HUES48 (cell line): ENCODE results near the gene MTOR.
"Not testable (repeated sequence)": the region's sequence is repeated elsewhere in the genome, so short reads cannot be mapped to it uniquely, and the experiment has no call there.

Experiments used
- H3K27ac ChIP-seq: one replicate; pipeline ENCODE4 v1.7.0; 2013; ENCODE audit warnings: low read depth, low read length, inconsistent platforms
- H3K27me3 ChIP-seq: 2 replicates; pipeline ENCODE4 v1.6.1; 2013; ENCODE audit warnings: mild to moderate bottlenecking, low read length; ENCODE audit not compliant: control insufficient read depth, insufficient read depth
- H3K36me3 ChIP-seq: 2 replicates; pipeline ENCODE4 v1.6.1; 2013; ENCODE audit warnings: low read length; ENCODE audit not compliant: control insufficient read depth, insufficient read depth
- H3K4me1 ChIP-seq: 2 replicates; pipeline ENCODE4 v1.6.1; 2013; ENCODE audit warnings: mild to moderate bottlenecking, low read length; ENCODE audit not compliant: control insufficient read depth, insufficient read depth
- H3K4me3 ChIP-seq: 2 replicates; pipeline ENCODE4 v1.5.1; 2013; ENCODE audit warnings: mild to moderate bottlenecking, low read depth, low read length
- H3K9ac ChIP-seq: 2 replicates; pipeline ENCODE4 v1.6.1; 2013; ENCODE audit warnings: mild to moderate bottlenecking, low read depth, low read length, moderate library complexity
- H3K9me3 ChIP-seq: 2 replicates; pipeline ENCODE4 v1.6.1; 2013; ENCODE audit warnings: low read length; ENCODE audit not compliant: control insufficient read depth, insufficient read depth

Gene MTOR

DNA sequence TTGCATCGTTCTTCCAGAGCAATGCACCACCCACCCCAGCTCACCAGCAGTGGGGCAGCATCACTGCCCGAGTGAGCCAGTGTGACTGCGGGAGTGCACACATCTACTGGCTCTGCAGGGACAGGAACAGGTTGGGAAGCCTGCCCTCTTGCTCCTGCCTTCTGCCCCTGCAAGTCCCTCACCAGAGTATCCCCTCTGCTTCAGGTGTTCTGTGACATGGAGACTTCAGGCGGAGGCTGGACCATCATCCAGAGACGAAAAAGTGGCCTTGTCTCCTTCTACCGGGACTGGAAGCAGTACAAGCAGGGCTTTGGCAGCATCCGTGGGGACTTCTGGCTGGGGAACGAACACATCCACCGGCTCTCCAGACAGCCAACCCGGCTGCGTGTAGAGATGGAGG lies 69.0 kb downstream of the MTOR start:
- Histone ChIP-seq H3K27ac (no peak overlapping the region), H3K4me1 (no peaks in the 10 kb centered on the region), H3K36me3 (peaks cover 93% of the 10 kb centered on the region), H3K9me3 (no peaks in the 10 kb centered on the region), H3K27me3 (no peaks in the 10 kb centered on the region), H3K9ac (no peak overlapping the region), H3K4me3 (no peak overlapping the region)

DNA sequence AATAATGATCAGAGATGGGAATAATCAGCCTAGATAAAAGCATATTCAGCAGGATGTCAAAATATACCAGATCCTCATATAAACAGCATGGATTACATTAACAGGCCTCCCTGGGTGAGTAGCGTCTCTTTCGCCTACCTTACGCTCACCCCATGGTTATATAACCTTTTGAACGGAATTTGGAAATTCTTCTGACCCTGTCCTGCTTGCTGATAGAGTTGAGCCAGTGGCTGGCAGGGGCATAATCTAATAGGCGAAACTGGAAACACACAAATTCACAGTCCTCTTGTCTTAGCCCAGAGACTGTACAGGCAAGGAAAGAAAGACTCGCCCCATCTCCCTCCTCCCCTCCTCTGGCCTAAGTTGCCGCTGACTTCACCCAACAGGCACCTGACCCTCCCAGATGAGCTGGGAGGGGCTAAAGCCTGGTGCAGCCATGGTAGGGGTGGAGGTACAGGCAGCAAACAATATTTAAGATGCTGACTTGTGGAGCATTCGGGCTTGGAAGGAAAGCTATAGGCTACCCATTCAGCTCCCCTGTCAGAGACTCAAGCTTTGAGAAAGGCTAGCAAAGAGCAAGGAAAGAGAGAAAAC lies 73.4 kb downstream of the MTOR start, which contains the start of gene ANGPTL7:
TSS of gene ANGPTL7 (plus strand) at position 498 of the 594 bp plus-strand sequence. CDS start 225 bp downstream, outside the sequence.
- peaks cover 71% of the 10 kb centered on the region for H3K36me3 ChIP-seq
- H3K4me3 ChIP-seq: no peak within 1 kb of the TSS
- H3K9ac ChIP-seq: no peak within 1 kb of the TSS
- no peaks in the 10 kb centered on the region for H3K27me3 ChIP-seq
- H3K9me3 ChIP-seq: no peaks in the 10 kb centered on the region
- H3K27ac ChIP-seq: no peak within 1 kb of the TSS
- H3K4me1 ChIP-seq: no peaks in the 10 kb centered on the region

DNA sequence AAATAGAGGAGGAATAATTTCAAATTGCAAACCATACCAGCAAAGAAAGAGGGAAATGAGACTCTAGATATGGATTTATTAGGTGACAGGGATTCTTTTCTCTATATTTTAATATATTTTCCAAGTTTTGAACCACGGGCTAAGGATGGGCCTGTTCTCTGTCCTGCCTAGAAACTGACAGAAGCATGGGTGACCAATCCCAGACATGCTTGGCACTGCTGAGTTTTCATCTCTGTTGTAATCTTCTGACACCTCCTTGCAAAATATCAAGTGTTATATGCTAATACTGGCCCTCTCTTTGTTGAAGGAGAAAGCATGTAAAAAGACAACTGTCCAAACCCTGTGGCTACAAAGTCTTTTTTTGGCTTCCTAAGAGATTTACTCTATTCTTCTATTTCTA lies 74.0 kb downstream of the MTOR start:
- Histone ChIP-seq H3K27me3 (no peaks in the 10 kb centered on the region), H3K27ac (no peak overlapping the region), H3K9me3 (no peaks in the 10 kb centered on the region), H3K9ac (no peak overlapping the region), H3K4me1 (no peaks in the 10 kb centered on the region), H3K36me3 (peaks cover 71% of the 10 kb centered on the region), H3K4me3 (no peak overlapping the region)

- no peak overlapping the region for H3K9ac ChIP-seq
- no peaks in the 10 kb centered on the region for H3K9me3 ChIP-seq
- peaks cover 71% of the 10 kb centered on the region for H3K36me3 ChIP-seq
- no peaks in the 10 kb centered on the region for H3K27me3 ChIP-seq
- no peak overlapping the region for H3K4me3 ChIP-seq
- H3K27ac ChIP-seq: no peak overlapping the region
- H3K4me1 ChIP-seq: no peaks in the 10 kb centered on the region
Observed at GRCh38 chr1:11187931-11188330, 74.4 kb downstream of the MTOR start.

GRCh38 chr1:11187494-11187893 lies 74.9 kb downstream of the MTOR start:
- H3K27ac ChIP-seq: no peak overlapping the region
- no peaks in the 10 kb centered on the region for H3K4me1 ChIP-seq
- H3K4me3 ChIP-seq: no peak overlapping the region
- no peaks in the 10 kb centered on the region for H3K27me3 ChIP-seq
- no peak overlapping the region for H3K9ac ChIP-seq
- no peaks in the 10 kb centered on the region for H3K9me3 ChIP-seq
- H3K36me3 ChIP-seq: peaks cover 72% of the 10 kb centered on the region

DNA sequence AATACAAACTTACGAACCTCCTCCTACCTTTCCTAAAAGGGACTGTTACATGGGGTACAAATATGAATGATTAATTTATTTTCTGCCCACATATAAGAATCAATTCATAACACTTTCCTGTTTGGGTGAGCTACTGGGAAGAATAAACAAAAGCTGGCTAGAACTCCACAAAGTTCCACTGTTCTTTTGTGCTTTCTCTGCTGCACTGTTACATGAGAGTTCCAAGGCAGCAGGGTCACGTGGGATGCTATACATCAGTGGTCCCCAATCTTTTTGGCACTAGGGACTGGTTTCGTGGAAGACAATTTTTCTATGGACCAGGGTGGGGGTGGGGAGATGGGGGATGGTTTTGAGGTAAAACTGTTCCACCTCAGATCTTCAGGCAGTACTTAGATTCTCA lies 75.4 kb downstream of the MTOR start:
- peaks cover 72% of the 10 kb centered on the region for H3K36me3 ChIP-seq
- no peak overlapping the region for H3K27ac ChIP-seq
- H3K4me3 ChIP-seq: no peak overlapping the region
- H3K4me1 ChIP-seq: no peaks in the 10 kb centered on the region
- no peaks in the 10 kb centered on the region for H3K9me3 ChIP-seq
- H3K9ac ChIP-seq: no peak overlapping the region
- no peaks in the 10 kb centered on the region for H3K27me3 ChIP-seq

GRCh38 chr1:11184973-11185372 lies 77.4 kb downstream of the MTOR start:
- Histone ChIP-seq H3K4me3 (no peak overlapping the region), H3K9ac (no peak overlapping the region), H3K27ac (no peak overlapping the region), H3K36me3 (peaks cover 58% of the 10 kb centered on the region), H3K4me1 (no peaks in the 10 kb centered on the region), H3K9me3 (no peaks in the 10 kb centered on the region), H3K27me3 (no peaks in the 10 kb centered on the region)

- no peak overlapping the region for H3K27ac ChIP-seq
- H3K27me3 ChIP-seq: no peaks in the 10 kb centered on the region
- H3K9ac ChIP-seq: no peak overlapping the region
- H3K36me3 ChIP-seq: peaks cover 46% of the 10 kb centered on the region
- no peaks in the 10 kb centered on the region for H3K9me3 ChIP-seq
- H3K4me3 ChIP-seq: no peak overlapping the region
- no peaks in the 10 kb centered on the region for H3K4me1 ChIP-seq
Observed at GRCh38 chr1:11182884-11183283, 79.5 kb downstream of the MTOR start.

- Histone ChIP-seq H3K9me3 (no peaks in the 10 kb centered on the region), H3K9ac (no peak overlapping the region), H3K4me1 (no peaks in the 10 kb centered on the region), H3K36me3 (peaks cover 49% of the 10 kb centered on the region), H3K27me3 (no peaks in the 10 kb centered on the region), H3K4me3 (no peak overlapping the region), H3K27ac (no peak overlapping the region)
Observed at GRCh38 chr1:11180342-11180744, 82.0 kb downstream of the MTOR start.

GRCh38 chr1:11179749-11180148 lies 82.6 kb downstream of the MTOR start:
- H3K9ac ChIP-seq, H3K4me1 ChIP-seq, H3K27me3 ChIP-seq, H3K27ac ChIP-seq, H3K4me3 ChIP-seq, H3K9me3 ChIP-seq: not testable (repeated sequence)
- peaks cover 46% of the 10 kb centered on the region for H3K36me3 ChIP-seq

DNA sequence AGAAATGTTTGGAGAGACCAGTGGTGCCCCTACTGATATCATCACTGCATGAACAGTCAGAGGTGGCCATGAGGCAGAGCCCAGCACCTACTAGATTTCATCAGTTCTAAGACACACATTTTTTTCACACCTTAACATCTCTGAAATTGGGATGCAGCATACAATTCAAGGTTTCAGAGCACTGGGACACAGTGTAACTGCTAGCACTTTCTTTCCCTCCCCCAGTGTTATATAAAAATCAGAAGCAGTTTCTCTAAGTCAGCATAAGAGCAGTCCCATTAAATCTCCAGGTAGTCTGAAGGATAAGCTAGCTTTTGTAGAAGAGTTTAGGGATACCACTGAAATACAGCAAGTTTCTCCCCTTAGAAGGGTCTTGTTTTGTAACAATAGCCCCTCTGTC lies 83.2 kb downstream of the MTOR start:
- H3K4me1 ChIP-seq: no peaks in the 10 kb centered on the region
- no peak overlapping the region for H3K4me3 ChIP-seq
- peaks cover 40% of the 10 kb centered on the region for H3K36me3 ChIP-seq
- no peaks in the 10 kb centered on the region for H3K9me3 ChIP-seq
- H3K27ac ChIP-seq: no peak overlapping the region
- no peaks in the 10 kb centered on the region for H3K27me3 ChIP-seq
- no peak overlapping the region for H3K9ac ChIP-seq
